Superior temporal gyrus (tissue), 1 donor: ENCODE measurements around the gene SCN2B.

Experiments
- DNase-seq: peaks from one replicate; pipeline ENCODE4 v3.0.0-alpha.2; 2016; ENCODE audit errors: extremely low spot score

The SCN2B gene

GRCh38 chr11:118175993-118176777 lies at the start of gene SCN2B:
TSS of gene SCN2B (minus strand) at chr11:118176639. CDS start at chr11:118176431, 208 bp downstream.
- peak; percentile 80 for DNase-seq

- DNase-seq: no peak
Observed at GRCh38 chr11:118224511-118225188, 48.2 kb upstream of the SCN2B start, which contains the start of gene JAML. TSS of gene JAML (minus strand) at chr11:118225011. CDS start at chr11:118214866, 10,145 bp downstream.

- no peak for DNase-seq
Observed at GRCh38 chr11:118223992-118224391, 47.6 kb upstream of the SCN2B start.

- no peak for DNase-seq
Observed at GRCh38 chr11:118223570-118223969, 47.1 kb upstream of the SCN2B start.

- DNase-seq: no peak
Observed at GRCh38 chr11:118222437-118222836, 46.0 kb upstream of the SCN2B start.

- DNase-seq: no peak
Observed at GRCh38 chr11:118221419-118221818, 45.0 kb upstream of the SCN2B start.

GRCh38 chr11:118219732-118220131 lies 43.3 kb upstream of the SCN2B start:
- DNase-seq: no peak

- no peak for DNase-seq
Observed at GRCh38 chr11:118219244-118219643, 42.8 kb upstream of the SCN2B start.

GRCh38 chr11:118217575-118217974 lies 41.1 kb upstream of the SCN2B start:
- no peak for DNase-seq

GRCh38 chr11:118216621-118217481 lies 40.4 kb upstream of the SCN2B start:
- no peak for DNase-seq

GRCh38 chr11:118215765-118216164 lies 39.3 kb upstream of the SCN2B start:
- no peak for DNase-seq

- DNase-seq: no peak
Observed at GRCh38 chr11:118215262-118215661, 38.8 kb upstream of the SCN2B start.

- no peak for DNase-seq
Observed at GRCh38 chr11:118214210-118214914, 37.9 kb upstream of the SCN2B start.

- no peak for DNase-seq
Observed at GRCh38 chr11:118213781-118214180, 37.3 kb upstream of the SCN2B start.

- DNase-seq: no peak
Observed at GRCh38 chr11:118213201-118213600, 36.8 kb upstream of the SCN2B start.

- no peak for DNase-seq
Observed at GRCh38 chr11:118212781-118213191, 36.3 kb upstream of the SCN2B start.

- no peak for DNase-seq
Observed at GRCh38 chr11:118212131-118212725, 35.8 kb upstream of the SCN2B start.

GRCh38 chr11:118211006-118211405 lies 34.6 kb upstream of the SCN2B start:
- DNase-seq: peak; percentile 49

- no peak for DNase-seq
Observed at GRCh38 chr11:118210323-118210722, 33.9 kb upstream of the SCN2B start.

GRCh38 chr11:118209033-118209432 lies 32.6 kb upstream of the SCN2B start:
- DNase-seq: no peak

GRCh38 chr11:118207079-118207478 lies 30.6 kb upstream of the SCN2B start:
- no peak for DNase-seq
